ENCODE measurements around the gene STAM2. TPM values are rescaled to one million over a fixed set of nuclear protein-coding genes. Genes with fewer than 3 reads are reported as not detected.

STAM2 gene
- total and polyA plus RNA-seq, 2 of the 13 experiments (the other 11 are each of a cell fraction or from before 2014, with no cell fraction given), result 14.7 to 24.1 TPM

DNA sequence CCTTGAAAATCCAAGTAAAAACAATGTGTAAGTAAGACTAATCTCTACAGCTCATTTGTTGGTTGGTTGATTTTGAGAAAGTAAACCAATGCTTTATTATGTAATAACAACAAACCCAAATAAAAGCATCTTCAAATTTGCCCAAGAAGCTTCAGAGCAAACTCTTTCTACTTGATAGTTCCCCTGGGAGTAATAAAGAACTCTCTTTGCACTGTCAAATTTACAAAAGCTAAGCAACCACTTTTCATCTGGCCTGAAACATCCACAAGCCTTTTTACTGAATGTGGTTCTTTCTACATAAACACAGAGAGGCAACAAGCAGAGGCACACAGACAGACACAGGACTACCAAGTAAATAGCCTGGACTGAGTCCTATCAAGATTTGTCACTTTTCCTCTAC lies 47.9 kb downstream of the STAM2 start:
- no TSS peak for BruUV-seq (replicated peaks)
- H3K4me3 ChIP-seq (replicated peaks in 1 of 3; ENCODE audit: insufficient read depth in 1 of 3, low read depth in 2 of 3, low read length in 3 of 3), result no peak overlapping the region
- ATAC-seq, result no peak
- intact Hi-C loops (cut with micrococcal nuclease; ENCODE audit: unreplicated experiment) (no loop called here), in situ Hi-C loops (cut with HindIII; ENCODE audit: extremely low pct_ligation_motif_present, low pct_unique_long_range_greater_than_20kb) (no loop called here)
- no peak for TF ChIP-seq ZNF260 (CRISPR knock-in tag; IDR thresholded peaks at IDR 0.05; ENCODE audit: borderline replicate concordance, low read depth)
- no peak for TF ChIP-seq HNRNPLL (IDR thresholded peaks at IDR 0.05; ENCODE audit: low read depth, low read length, poor library complexity, severe bottlenecking)
- TF ChIP-seq ZNF44 (CRISPR knock-in tag; IDR thresholded peaks at IDR 0.05), result no peak
- no peak for TF ChIP-seq ZNF30 (CRISPR knock-in tag; IDR thresholded peaks at IDR 0.05)
- TF ChIP-seq MIER3 (CRISPR knock-in tag; IDR thresholded peaks at IDR 0.05; ENCODE audit: borderline replicate concordance), result no peak
- no peak for TF ChIP-seq EP300 (IDR thresholded peaks at IDR 0.05; ENCODE audit: low read depth in 2 of 2, low read length in 2 of 2)
- no peak for TF ChIP-seq EP300 (CRISPR knock-in tag; IDR thresholded peaks at IDR 0.05; ENCODE audit: borderline replicate concordance)
- no peak for TF ChIP-seq ZNF546 (CRISPR knock-in tag; conservative IDR thresholded peaks at IDR 0.05)
- TF ChIP-seq EEA1 (CRISPR knock-in tag; IDR thresholded peaks at IDR 0.05; ENCODE audit: borderline replicate concordance), result no peak
- no peak for TF ChIP-seq CREB3 (CRISPR knock-in tag; IDR thresholded peaks at IDR 0.05)
- TF ChIP-seq TBP (CRISPR knock-in tag; IDR thresholded peaks at IDR 0.05), result no peak
- TF ChIP-seq TGIF2 (CRISPR knock-in tag; IDR thresholded peaks at IDR 0.05), result no peak
- TF ChIP-seq, protein P1, sequence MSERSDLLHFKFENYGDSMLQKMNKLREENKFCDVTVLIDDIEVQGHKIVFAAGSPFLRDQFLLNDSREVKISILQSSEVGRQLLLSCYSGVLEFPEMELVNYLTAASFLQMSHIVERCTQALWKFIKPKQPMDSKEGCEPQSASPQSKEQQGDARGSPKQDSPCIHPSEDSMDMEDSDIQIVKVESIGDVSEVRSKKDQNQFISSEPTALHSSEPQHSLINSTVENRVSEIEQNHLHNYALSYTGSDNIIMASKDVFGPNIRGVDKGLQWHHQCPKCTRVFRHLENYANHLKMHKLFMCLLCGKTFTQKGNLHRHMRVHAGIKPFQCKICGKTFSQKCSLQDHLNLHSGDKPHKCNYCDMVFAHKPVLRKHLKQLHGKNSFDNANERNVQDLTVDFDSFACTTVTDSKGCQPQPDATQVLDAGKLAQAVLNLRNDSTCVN (CRISPR knock-in tag; IDR thresholded peaks at IDR 0.05; ENCODE audit: borderline replicate concordance), result no peak
- no peak for TF ChIP-seq ZNF484 (CRISPR knock-in tag; IDR thresholded peaks at IDR 0.05; ENCODE audit: borderline replicate concordance, low read depth)
- TF ChIP-seq KDM5A (IDR thresholded peaks at IDR 0.05; ENCODE audit: borderline replicate concordance, low read length), result no peak
- TF ChIP-seq SIX1 (CRISPR knock-in tag; IDR thresholded peaks at IDR 0.05; ENCODE audit: borderline replicate concordance), result no peak
- TF ChIP-seq MTF1 (CRISPR knock-in tag; IDR thresholded peaks at IDR 0.05), result no peak
- no peak for TF ChIP-seq ZNF136 (CRISPR knock-in tag; IDR thresholded peaks at IDR 0.05; ENCODE audit: low read depth)
- no peak for DNase-seq (ENCODE audit: low spot score)
- H4K20me1 ChIP-seq (ENCODE audit: insufficient read depth, low read length), result no peaks in the 10 kb centered on the region
- H3K27ac ChIP-seq (ENCODE audit: extremely low read length, insufficient read depth, low read length), result no peak overlapping the region
- H3K4me2 ChIP-seq (ENCODE audit: low read depth, low read length), result no peak overlapping the region
- no peaks in the 10 kb centered on the region for H3K9me3 ChIP-seq (ENCODE audit: low read length)
- no peak for FAIRE-seq
- no peaks in the 10 kb centered on the region for H3K4me1 ChIP-seq (ENCODE audit: insufficient read depth, low read length)
- no peak overlapping the region for H2AFZ ChIP-seq (ENCODE audit: low read length)
- H3K79me2 ChIP-seq (ENCODE audit: insufficient read depth, low read length), result no peaks in the 10 kb centered on the region
- CTCF ChIA-PET (ENCODE audit: low intra/inter-chr PET ratio, low total read pairs), result no interaction called here
- peaks cover 0 to 5% of the 10 kb centered on the region in 2 experiments; a peak in 3 of 5 replicates for H3K36me3 ChIP-seq (replicated peaks in 1 of 2; ENCODE audit: control insufficient read depth in 1 of 2, insufficient read depth in 2 of 2, low read length in 2 of 2)
- H3K9ac ChIP-seq (ENCODE audit: insufficient read depth, low read depth, low read length), result no peak overlapping the region
- POLR2A ChIA-PET, result no interaction called here
- H3K27me3 ChIP-seq (ENCODE audit: control insufficient read depth in 1 of 2, insufficient read depth in 2 of 2, low read length in 2 of 2), result no peaks in the 10 kb centered on the region
